ENCODE results near the gene MT1F.
A peak's percentile ranks its signal among the peaks of the same experiment; 100 is the strongest.
"Not testable (repeated sequence)": the region's sequence is repeated elsewhere in the genome, so short reads cannot be mapped to it uniquely, and the experiment has no call there.

Gene MT1F

GRCh38 chr16:56657555-56658326 lies at the start of gene MT1F:
Gene MT1F, plus strand, starts transcription at chr16:56657959. Its CDS starts 100 bp downstream, at chr16:56658059.
- peak; percentile 85 to 86 for DNase-seq

- DNase-seq: peak; percentile 91 to 95
These were observed 49.5 kb upstream of the MT1F start, which contains the start of gene MT2A for GRCh38 chr16:56608043-56608875. Gene MT2A, plus strand, starts transcription at chr16:56608584. Its CDS starts 72 bp downstream, at chr16:56608656.

GRCh38 chr16:56608876-56609462 lies 48.8 kb upstream of the MT1F start:
- DNase-seq: peak in 1 of 2 experiments; percentile 52

GRCh38 chr16:56609463-56609921 lies 48.3 kb upstream of the MT1F start:
- DNase-seq: peak; percentile 75 to 76

GRCh38 chr16:56610017-56610608 lies 47.6 kb upstream of the MT1F start:
- DNase-seq: peak; percentile 83 to 85

- no peak for DNase-seq
These were observed 47.1 kb upstream of the MT1F start for GRCh38 chr16:56610609-56611111.

GRCh38 chr16:56611281-56611833 lies 46.4 kb upstream of the MT1F start:
- peak in 1 of 2 experiments; percentile 32 for DNase-seq

- DNase-seq: no peak
These were observed 44.1 kb upstream of the MT1F start for GRCh38 chr16:56613706-56614105.

- peak in 1 of 2 experiments; percentile 64 for DNase-seq
These were observed 43.2 kb upstream of the MT1F start for GRCh38 chr16:56614549-56614991.

- no peak for DNase-seq
These were observed 42.4 kb upstream of the MT1F start for GRCh38 chr16:56615353-56615752.

- DNase-seq: no peak
These were observed 41.0 kb upstream of the MT1F start for GRCh38 chr16:56616608-56617211.

GRCh38 chr16:56617212-56618085 lies 40.3 kb upstream of the MT1F start:
- peak; percentile 67 to 77 for DNase-seq

- DNase-seq: no peak
These were observed 39.6 kb upstream of the MT1F start for GRCh38 chr16:56618138-56618537.

GRCh38 chr16:56620339-56620897 lies 37.3 kb upstream of the MT1F start:
- no peak for DNase-seq

- not testable (repeated sequence) for DNase-seq
These were observed 35.9 kb upstream of the MT1F start for GRCh38 chr16:56621665-56622445.

- DNase-seq: not testable (repeated sequence)
These were observed 34.6 kb upstream of the MT1F start for GRCh38 chr16:56623184-56623583.

GRCh38 chr16:56623637-56624036 lies 34.1 kb upstream of the MT1F start:
- no peak for DNase-seq

- DNase-seq: peak; percentile 73 to 81
These were observed 32.4 kb upstream of the MT1F start, which contains the start of gene MT1E for GRCh38 chr16:56625140-56625942. Gene MT1E, plus strand, starts transcription at chr16:56625781. Its CDS starts 71 bp downstream, at chr16:56625852.

Data from activated T-cell treated with anti-CD3 and anti-CD28 coated beads, Interleukin-2, amount 50 U/mL, for 48 hours (primary cell).